HCT116 (cell line): ENCODE results near the gene ELFN1. TPM values are rescaled to one million over a fixed set of nuclear protein-coding genes. Genes with fewer than 3 reads are reported as not detected.
A peak's percentile ranks its signal among the peaks of the same experiment; 100 is the strongest.

Source experiments
- ATAC-seq: fragments of 200-7000 bp; cut with Tn5 transposase; 2 replicates; pipeline ENCODE4 v1.9.1; 2020; ENCODE audit warnings: mild to moderate bottlenecking, moderate library complexity
- BruUV-seq: library from RNA; stranded (reverse); fragments of 400-500 nt; replicated peaks from 2 replicates; lab custom pipeline; 2021; lab: Mats Ljungman, UMichigan
- CTCF ChIA-PET: fragments of 300-600 bp; sonication (Branson Sonifier 250); formaldehyde crosslinking; loops from one replicate; lab custom pipeline; 2021; ENCODE audit warnings: antibody characterized with exemption; lab: Charles Lee
- POLR2A ChIA-PET: fragments of 300-600, 350-600 bp; sonication (Branson Sonifier 250); formaldehyde crosslinking; loops from one replicate; lab custom pipeline; 2021; ENCODE audit warnings: antibody characterized with exemption; lab: Charles Lee
- RAD21 ChIA-PET, 2 experiments: fragments of 300-600 bp; sonication (Branson Sonifier 250); formaldehyde crosslinking; loops; one replicate each; lab custom pipeline; 2023; ENCODE audit warnings: low total read pairs in 2 of 2; ENCODE audit not compliant: uncharacterized antibody in 2 of 2, unreplicated experiment in 2 of 2, low non-redundant PET in 1 of 2; lab: Charles Lee
- DNase-seq: peaks from one replicate; pipeline ENCODE4 v3.0.0-alpha.2; 2010; ENCODE audit warnings: low read depth, low spot score
- H2AFZ ChIP-seq: fragments of 200-600 bp; shearing (Covaris generic), sonication (generic); 2 replicates; pipeline ENCODE4 v1.6.1; 2017; ENCODE audit warnings: low read depth, mixed run types, mixed read lengths, antibody characterized with exemption, low read length; ENCODE audit not compliant: poor library complexity, severe bottlenecking
- H3K27ac ChIP-seq: 2 replicates; pipeline ENCODE4 v1.5.1; 2012; ENCODE audit warnings: low read depth, low read length
- H3K27me3 ChIP-seq: fragments of 200-600 bp; sonication (generic); 2 replicates; pipeline ENCODE4 v1.6.1; 2016; ENCODE audit warnings: mixed run types, low read length, mixed read lengths; ENCODE audit not compliant: insufficient read depth
- H3K36me3 ChIP-seq, 2 experiments: fragments of 200-500 bp in 1 of 2; fragments of 200-600 bp in 1 of 2; sonication (Bioruptor generic) in 1 of 2; sonication (generic) in 1 of 2; 2 replicates each; pipeline versions ENCODE4 v1.5.1 to v1.6.1; 2014 to 2016; ENCODE audit warnings: low read length in 2 of 2, inconsistent platforms in 1 of 2, mixed read lengths in 1 of 2, mixed run types in 1 of 2; ENCODE audit not compliant: insufficient read depth in 2 of 2, control insufficient read depth in 1 of 2
- H3K4me1 ChIP-seq, 2 experiments: fragments of 200-600 bp in 1 of 2; sonication (generic) in 1 of 2; 2 replicates each; pipeline versions ENCODE4 v1.5.1 to v1.6.1; 2012 to 2017; ENCODE audit warnings: low read length in 2 of 2, inconsistent platforms in 1 of 2, mild to moderate bottlenecking in 1 of 2, mixed read lengths in 1 of 2, mixed run types in 1 of 2, moderate library complexity in 1 of 2; ENCODE audit not compliant: insufficient read depth in 2 of 2, control insufficient read depth in 1 of 2
- H3K4me2 ChIP-seq: fragments of 200-600 bp; sonication (generic); 2 replicates; pipeline ENCODE4 v1.6.1; 2017; ENCODE audit warnings: mixed run types, low read length, mixed read lengths
- H3K4me3 ChIP-seq, 2 experiments: fragments of 200-600 bp in 1 of 2; sonication (generic) in 1 of 2; replicated peaks in 1 of 2; 2 replicates each; pipeline ENCODE4 v1.5.1; 2011 to 2016; ENCODE audit warnings: low read length in 2 of 2, control low read depth in 1 of 2, low read depth in 1 of 2, mild to moderate bottlenecking in 1 of 2, mixed read lengths in 1 of 2, mixed run types in 1 of 2
- H3K79me2 ChIP-seq: fragments of 200-600 bp; sonication (generic); 2 replicates; pipeline ENCODE4 v1.6.1; 2017; ENCODE audit warnings: mild to moderate bottlenecking, mixed run types, low read length, moderate library complexity, mixed read lengths; ENCODE audit not compliant: insufficient read depth
- H3K9ac ChIP-seq: fragments of 200-600 bp; sonication (generic); 2 replicates; pipeline ENCODE4 v1.6.1; 2016; ENCODE audit warnings: low read length, mixed read lengths
- H3K9me2 ChIP-seq: fragments of 200-600 bp; sonication (generic), shearing (Covaris generic); 2 replicates; pipeline ENCODE4 v1.6.1; 2017; ENCODE audit warnings: mixed run types, mild to moderate bottlenecking, moderate library complexity; ENCODE audit not compliant: insufficient read depth
- H3K9me3 ChIP-seq, 2 experiments: fragments of 200-500 bp in 1 of 2; fragments of 200-600 bp in 1 of 2; sonication (Bioruptor generic) in 1 of 2; sonication (generic) in 1 of 2; 2 replicates each; pipeline ENCODE4 v1.6.1; 2014 to 2017; ENCODE audit warnings: low read length in 2 of 2, mixed read lengths in 2 of 2, inconsistent platforms in 1 of 2, low read depth in 1 of 2, mild to moderate bottlenecking in 1 of 2, mixed run types in 1 of 2, moderate library complexity in 1 of 2; ENCODE audit not compliant: control insufficient read depth in 1 of 2, insufficient read depth in 1 of 2
- H4K20me1 ChIP-seq: fragments of 200-600 bp; sonication (generic), shearing (Covaris generic); 2 replicates; pipeline ENCODE4 v1.6.1; 2017; ENCODE audit warnings: mixed run types, mild to moderate bottlenecking, moderate library complexity; ENCODE audit not compliant: insufficient read depth
- CEBPB ChIP-seq: IDR thresholded peaks from 2 replicates; pipeline ENCODE4 v1.6.1; 2012; ENCODE audit warnings: low read depth
- CTCF ChIP-seq, 3 experiments: fragments of 200-600 bp in 1 of 3; sonication (generic) in 1 of 3; IDR thresholded peaks in 2 of 3; conservative IDR thresholded peaks in 1 of 3; 2 replicates each; pipeline ENCODE4 v1.5.1; 2012 to 2017; ENCODE audit warnings: low read depth in 2 of 3, low read length in 2 of 3, antibody characterized with exemption in 1 of 3, borderline replicate concordance in 1 of 3, control low read depth in 1 of 3, mild to moderate bottlenecking in 1 of 3, mixed read lengths in 1 of 3, mixed run types in 1 of 3, moderate library complexity in 1 of 3; ENCODE audit not compliant: insufficient read depth in 1 of 3
- EGR1 ChIP-seq: IDR thresholded peaks from 2 replicates; pipeline ENCODE4 v1.6.1; 2012; ENCODE audit warnings: low read depth
- EZH2 ChIP-seq: fragments of 200-600 bp; sonication (generic); IDR thresholded peaks from 2 replicates; pipeline ENCODE4 v1.6.1; 2017; ENCODE audit warnings: antibody characterized with exemption, mixed run types
- EZH2phosphoT487 ChIP-seq: fragments of 200-600 bp; IDR thresholded peaks from 2 replicates; pipeline ENCODE4 v1.6.1; 2018; ENCODE audit warnings: antibody characterized with exemption, borderline replicate concordance
- JUND ChIP-seq: IDR thresholded peaks from 2 replicates; pipeline ENCODE4 v1.6.1; 2012
- MAX ChIP-seq: IDR thresholded peaks from 2 replicates; pipeline ENCODE4 v1.6.1; 2012
- POLR2A ChIP-seq: IDR thresholded peaks from 2 replicates; pipeline ENCODE4 v1.7.0; 2011; ENCODE audit warnings: borderline replicate concordance; ENCODE audit not compliant: insufficient read depth, insufficient read length; ENCODE audit errors: extremely low read depth
- REST ChIP-seq: IDR thresholded peaks from 2 replicates; pipeline ENCODE4 v1.6.1; 2012; ENCODE audit warnings: low read depth
- SIN3A ChIP-seq: IDR thresholded peaks from 2 replicates; pipeline ENCODE4 v1.6.1; 2012; ENCODE audit warnings: low read depth
- SP1 ChIP-seq: IDR thresholded peaks from 2 replicates; pipeline ENCODE4 v1.6.1; 2012; ENCODE audit warnings: low read depth
- YY1 ChIP-seq: IDR thresholded peaks from 2 replicates; pipeline ENCODE4 v1.6.1; 2011; ENCODE audit warnings: low read length, low read depth, moderate library complexity, mild to moderate bottlenecking; ENCODE audit not compliant: insufficient replicate concordance; ENCODE audit errors: extremely low read depth
- ZNF274 ChIP-seq: fragments of 200-500 bp; sonication (Bioruptor generic); IDR thresholded peaks from 2 replicates; pipeline ENCODE4 v1.6.1; 2014; ENCODE audit warnings: mild to moderate bottlenecking, low read depth, low read length, inconsistent platforms
- intact Hi-C: fragments of 100-400 bp; cut with micrococcal nuclease; formaldehyde crosslinking; loops from 2 replicates; pipeline ENCODE4 v1.10.0; 2022
- total RNA-seq: library from RNA; stranded (reverse); gene quantifications from one replicate; pipeline ENCODE4 v1.2.1, GENCODE V29; 2021; ENCODE audit not compliant: unreplicated experiment
- TF ChIP-seq, protein P1 (sequence below): IDR thresholded peaks from 2 replicates; pipeline ENCODE4 v1.6.1; 2012

The ELFN1 gene
- total RNA-seq, 1 experiment from 2014 or later, result 4.4 TPM

- Histone ChIP-seq H3K9me2 (no peaks in the 10 kb centered on the region), H3K4me1 (no peaks in the 10 kb centered on the region), H3K27me3 (no peaks in the 10 kb centered on the region), H2AFZ (no peak overlapping the region), H3K4me3 (no peak overlapping the region)
- no peak for DNase-seq
- RAD21 ChIA-PET, result no interaction called here
- TF ChIP-seq ZNF274 (no peak), YY1 (no peak)
- TF ChIP-seq, all 23 proteins: peak for 0
- intact Hi-C loops, result no loop called here
- Histone ChIP-seq H3K27ac (no peak overlapping the region), H4K20me1 (no peaks in the 10 kb centered on the region), H3K4me2 (no peak overlapping the region), H3K9me3 (peaks cover 8 to 13% of the 10 kb centered on the region in 2 experiments; a peak in 3 of 4 replicates), H3K36me3 (no peaks in the 10 kb centered on the region), H3K79me2 (no peaks in the 10 kb centered on the region), H3K9ac (no peak overlapping the region)
- POLR2A ChIA-PET, result no interaction called here
- ATAC-seq, result 0 out of 2 replicates have a peak, but pooled peaks have one; percentile 27
- no TSS peak for BruUV-seq
- CTCF ChIA-PET, result no interaction called here
These were observed 35.0 kb downstream of the ELFN1 start for GRCh38 chr7:1704811-1705738.

- ATAC-seq (no peak), DNase-seq (no peak)
- no TSS peak for BruUV-seq
- H4K20me1 ChIP-seq, result no peaks in the 10 kb centered on the region
- H3K4me3 ChIP-seq, result no peak overlapping the region
- H3K4me2 ChIP-seq, result no peak overlapping the region
- H3K27ac ChIP-seq, result no peak overlapping the region
- intact Hi-C loops, result no loop called here
- H3K36me3 ChIP-seq, result no peaks in the 10 kb centered on the region
- H3K27me3 ChIP-seq, result no peaks in the 10 kb centered on the region
- H3K4me1 ChIP-seq, result no peaks in the 10 kb centered on the region
- CTCF ChIA-PET, result no interaction called here
- no peak overlapping the region for H2AFZ ChIP-seq
- H3K9ac ChIP-seq, result no peak overlapping the region
- peaks cover 8 to 16% of the 10 kb centered on the region in 2 experiments; a peak in 3 of 4 replicates for H3K9me3 ChIP-seq
- no peaks in the 10 kb centered on the region for H3K9me2 ChIP-seq
- RAD21 ChIA-PET, result no interaction called here
- POLR2A ChIA-PET, result no interaction called here
- no peaks in the 10 kb centered on the region for H3K79me2 ChIP-seq
- no peak for TF ChIP-seq JUND
- no peak for TF ChIP-seq SIN3A
- TF ChIP-seq SP1, result no peak
- TF ChIP-seq ZNF274, result no peak
- no peak for TF ChIP-seq MAX
- TF ChIP-seq EGR1, result no peak
- TF ChIP-seq, protein P1, sequence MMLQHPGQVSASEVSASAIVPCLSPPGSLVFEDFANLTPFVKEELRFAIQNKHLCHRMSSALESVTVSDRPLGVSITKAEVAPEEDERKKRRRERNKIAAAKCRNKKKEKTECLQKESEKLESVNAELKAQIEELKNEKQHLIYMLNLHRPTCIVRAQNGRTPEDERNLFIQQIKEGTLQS, result no peak
- TF ChIP-seq POLR2A, result no peak
- no peak for TF ChIP-seq EZH2
- TF ChIP-seq CEBPB, result no peak
- TF ChIP-seq REST, result no peak
- TF ChIP-seq CTCF (IDR thresholded peaks at IDR 0.05 in 2 of 3, conservative IDR thresholded peaks at IDR 0.05 in 1 of 3; ENCODE audit: borderline replicate concordance in 1 of 3, insufficient read depth in 1 of 3, low read depth in 2 of 3, low read length in 2 of 3), result no peak
- TF ChIP-seq EZH2phosphoT487, result no peak
These were observed 35.8 kb downstream of the ELFN1 start for GRCh38 chr7:1705856-1706255.
